WERI-Rb-1 (cell line): ENCODE data around the gene ITGA7.

Experiments used
- DNase-seq: peaks from one replicate; pipeline ENCODE4 v3.0.0-alpha.2; 2020
- H3K27ac ChIP-seq: fragments of 250-450 bp; sonication (Bioruptor Pico); 2 replicates; pipeline ENCODE4 v1.5.1; 2020; ENCODE audit warnings: mild to moderate bottlenecking, moderate library complexity
- H3K27me3 ChIP-seq: fragments of 250-450 bp; sonication (Bioruptor Pico); 2 replicates; pipeline ENCODE4 v1.5.1; 2021; ENCODE audit warnings: mild to moderate bottlenecking, low read depth, moderate library complexity; ENCODE audit not compliant: insufficient read depth, severe bottlenecking
- H3K36me3 ChIP-seq: fragments of 250-450 bp; sonication (Bioruptor Pico); 2 replicates; pipeline ENCODE4 v1.5.1; 2020; ENCODE audit warnings: mild to moderate bottlenecking, moderate library complexity
- H3K4me3 ChIP-seq: 2 replicates; pipeline ENCODE4 v1.5.1; 2011; ENCODE audit warnings: low read depth, mild to moderate bottlenecking, control low read depth, low read length
- H3K9me3 ChIP-seq: fragments of 250-450 bp; sonication (Bioruptor Pico); 2 replicates; pipeline ENCODE4 v1.5.1; 2021; ENCODE audit warnings: mild to moderate bottlenecking, moderate library complexity; ENCODE audit not compliant: severe bottlenecking
- CTCF ChIP-seq: IDR thresholded peaks from 2 replicates; pipeline ENCODE4 v1.5.1; 2011; ENCODE audit warnings: low read depth, mild to moderate bottlenecking, control low read depth, inconsistent platforms, low read length

The ITGA7 gene

GRCh38 chr12:55742719-55743405, 35.2 kb upstream of the ITGA7 start, which contains the start of gene GDF11:
Gene GDF11, plus strand, starts transcription at chr12:55743122. Its CDS starts 195 bp downstream, at chr12:55743317.
- H3K36me3 ChIP-seq: peaks cover 9% of the 10 kb centered on the region
- no peak for TF ChIP-seq CTCF
- peak within 1 kb of the TSS; percentile 84 for H3K27ac ChIP-seq
- no peaks in the 10 kb centered on the region for H3K9me3 ChIP-seq
- H3K27me3 ChIP-seq: no peaks in the 10 kb centered on the region
- H3K4me3 ChIP-seq: peak within 1 kb of the TSS; percentile 79
- peak; percentile 89 for DNase-seq

GRCh38 chr12:55741931-55742680, 34.4 kb upstream of the ITGA7 start:
- H3K36me3 ChIP-seq: peaks cover 6% of the 10 kb centered on the region
- no peaks in the 10 kb centered on the region for H3K27me3 ChIP-seq
- TF ChIP-seq CTCF: no peak
- peak overlapping the region; percentile 84 for H3K27ac ChIP-seq
- no peaks in the 10 kb centered on the region for H3K9me3 ChIP-seq
- no peak for DNase-seq
- peak overlapping the region; percentile 51 for H3K4me3 ChIP-seq

- Histone ChIP-seq H3K4me3 (no peak overlapping the region), H3K27ac (no peak overlapping the region), H3K36me3 (no peaks in the 10 kb centered on the region), H3K9me3 (no peaks in the 10 kb centered on the region), H3K27me3 (no peaks in the 10 kb centered on the region)
- DNase-seq: no peak
- no peak for TF ChIP-seq CTCF
Measured at GRCh38 chr12:55739025-55739378, 31.3 kb upstream of the ITGA7 start.

GRCh38 chr12:55738123-55739024, 30.7 kb upstream of the ITGA7 start:
- H3K4me3 ChIP-seq: peak overlapping the region; percentile 83
- H3K27ac ChIP-seq: peak overlapping the region; percentile 84
- DNase-seq: peak; percentile 87
- no peaks in the 10 kb centered on the region for H3K36me3 ChIP-seq
- no peaks in the 10 kb centered on the region for H3K9me3 ChIP-seq
- TF ChIP-seq CTCF: peak; percentile 51
- H3K27me3 ChIP-seq: no peaks in the 10 kb centered on the region

GRCh38 chr12:55737581-55738122, 29.9 kb upstream of the ITGA7 start:
- Histone ChIP-seq H3K36me3 (no peaks in the 10 kb centered on the region), H3K27me3 (no peaks in the 10 kb centered on the region), H3K27ac (peak overlapping the region; percentile 84), H3K4me3 (peak overlapping the region; percentile 83), H3K9me3 (no peaks in the 10 kb centered on the region)
- 0 out of 2 replicates have a peak, but pooled peaks have one; percentile 2 for TF ChIP-seq CTCF
- DNase-seq: peak; percentile 62
